ENCODE measurements around the gene GSTT2B.
"Not testable (repeated sequence)": the region's sequence is repeated elsewhere in the genome, so short reads cannot be mapped to it uniquely, and the experiment has no call there.

DNA sequence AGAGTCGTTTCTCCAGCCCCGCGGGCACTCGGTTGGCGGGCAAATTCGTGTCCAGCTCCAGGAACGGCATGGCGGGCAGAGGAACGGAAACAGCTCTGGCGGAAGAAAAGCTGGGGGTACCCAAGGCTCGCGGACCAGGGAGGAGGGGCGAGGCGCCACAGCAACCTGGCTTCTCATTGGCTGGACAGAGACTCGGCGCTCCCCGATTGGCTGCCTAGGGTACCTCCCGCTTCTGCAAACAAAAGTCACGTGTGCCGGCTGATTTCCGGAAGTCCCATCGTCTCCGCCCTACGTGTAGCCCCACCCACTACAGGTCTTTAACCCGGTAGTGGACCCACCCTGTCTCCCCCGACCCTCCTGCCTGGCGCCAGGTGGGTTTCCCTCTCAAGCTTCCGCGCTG lies 13.3 kb upstream of the GSTT2B start, which contains the start of gene DDT:
- TF ChIP-seq, protein P1, sequence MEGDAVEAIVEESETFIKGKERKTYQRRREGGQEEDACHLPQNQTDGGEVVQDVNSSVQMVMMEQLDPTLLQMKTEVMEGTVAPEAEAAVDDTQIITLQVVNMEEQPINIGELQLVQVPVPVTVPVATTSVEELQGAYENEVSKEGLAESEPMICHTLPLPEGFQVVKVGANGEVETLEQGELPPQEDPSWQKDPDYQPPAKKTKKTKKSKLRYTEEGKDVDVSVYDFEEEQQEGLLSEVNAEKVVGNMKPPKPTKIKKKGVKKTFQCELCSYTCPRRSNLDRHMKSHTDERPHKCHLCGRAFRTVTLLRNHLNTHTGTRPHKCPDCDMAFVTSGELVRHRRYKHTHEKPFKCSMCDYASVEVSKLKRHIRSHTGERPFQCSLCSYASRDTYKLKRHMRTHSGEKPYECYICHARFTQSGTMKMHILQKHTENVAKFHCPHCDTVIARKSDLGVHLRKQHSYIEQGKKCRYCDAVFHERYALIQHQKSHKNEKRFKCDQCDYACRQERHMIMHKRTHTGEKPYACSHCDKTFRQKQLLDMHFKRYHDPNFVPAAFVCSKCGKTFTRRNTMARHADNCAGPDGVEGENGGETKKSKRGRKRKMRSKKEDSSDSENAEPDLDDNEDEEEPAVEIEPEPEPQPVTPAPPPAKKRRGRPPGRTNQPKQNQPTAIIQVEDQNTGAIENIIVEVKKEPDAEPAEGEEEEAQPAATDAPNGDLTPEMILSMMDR (IDR thresholded peaks at IDR 0.05; ENCODE audit: poor library complexity) = not testable (repeated sequence)
- TF ChIP-seq EZH2 (IDR thresholded peaks at IDR 0.05; ENCODE audit: borderline replicate concordance) = not testable (repeated sequence)

All from hepatocyte (in vitro differentiated cells).